ENCODE data around the gene ZNF74.
"Not testable (repeated sequence)": the region's sequence is repeated elsewhere in the genome, so short reads cannot be mapped to it uniquely, and the experiment has no call there.

The ZNF74 gene

DNA sequence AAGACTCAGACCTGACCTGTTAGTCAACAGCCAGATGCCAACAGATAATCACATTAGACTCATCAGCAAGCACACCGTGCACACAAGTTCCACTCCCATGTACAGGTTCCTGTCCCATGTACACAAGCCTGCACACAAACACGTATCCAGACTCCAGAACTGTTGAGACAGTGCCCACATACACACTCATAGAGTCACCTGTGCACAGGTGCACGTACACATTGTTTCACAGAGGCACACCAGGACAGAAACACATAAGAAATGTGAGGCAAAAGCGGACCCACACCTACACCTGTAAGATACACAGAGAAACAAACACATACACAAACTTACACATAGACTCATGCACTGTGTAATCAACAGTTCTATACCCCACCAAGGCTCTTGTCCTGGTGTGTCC is 2.7 kb upstream of the ZNF74 start (continued):
- TF ChIP-seq, protein P1, sequence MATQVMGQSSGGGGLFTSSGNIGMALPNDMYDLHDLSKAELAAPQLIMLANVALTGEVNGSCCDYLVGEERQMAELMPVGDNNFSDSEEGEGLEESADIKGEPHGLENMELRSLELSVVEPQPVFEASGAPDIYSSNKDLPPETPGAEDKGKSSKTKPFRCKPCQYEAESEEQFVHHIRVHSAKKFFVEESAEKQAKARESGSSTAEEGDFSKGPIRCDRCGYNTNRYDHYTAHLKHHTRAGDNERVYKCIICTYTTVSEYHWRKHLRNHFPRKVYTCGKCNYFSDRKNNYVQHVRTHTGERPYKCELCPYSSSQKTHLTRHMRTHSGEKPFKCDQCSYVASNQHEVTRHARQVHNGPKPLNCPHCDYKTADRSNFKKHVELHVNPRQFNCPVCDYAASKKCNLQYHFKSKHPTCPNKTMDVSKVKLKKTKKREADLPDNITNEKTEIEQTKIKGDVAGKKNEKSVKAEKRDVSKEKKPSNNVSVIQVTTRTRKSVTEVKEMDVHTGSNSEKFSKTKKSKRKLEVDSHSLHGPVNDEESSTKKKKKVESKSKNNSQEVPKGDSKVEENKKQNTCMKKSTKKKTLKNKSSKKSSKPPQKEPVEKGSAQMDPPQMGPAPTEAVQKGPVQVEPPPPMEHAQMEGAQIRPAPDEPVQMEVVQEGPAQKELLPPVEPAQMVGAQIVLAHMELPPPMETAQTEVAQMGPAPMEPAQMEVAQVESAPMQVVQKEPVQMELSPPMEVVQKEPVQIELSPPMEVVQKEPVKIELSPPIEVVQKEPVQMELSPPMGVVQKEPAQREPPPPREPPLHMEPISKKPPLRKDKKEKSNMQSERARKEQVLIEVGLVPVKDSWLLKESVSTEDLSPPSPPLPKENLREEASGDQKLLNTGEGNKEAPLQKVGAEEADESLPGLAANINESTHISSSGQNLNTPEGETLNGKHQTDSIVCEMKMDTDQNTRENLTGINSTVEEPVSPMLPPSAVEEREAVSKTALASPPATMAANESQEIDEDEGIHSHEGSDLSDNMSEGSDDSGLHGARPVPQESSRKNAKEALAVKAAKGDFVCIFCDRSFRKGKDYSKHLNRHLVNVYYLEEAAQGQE (tag by site-specific recombination; IDR thresholded peaks at IDR 0.05), result no peak
- TF ChIP-seq WT1 (tag by site-specific recombination; IDR thresholded peaks at IDR 0.05), result no peak
- no peak for TF ChIP-seq ZNF416 (tag by site-specific recombination; IDR thresholded peaks at IDR 0.05)
- no peak for TF ChIP-seq ZNF175 (tag by site-specific recombination; IDR thresholded peaks at IDR 0.05)
- TF ChIP-seq HOXA7 (CRISPR knock-in tag; IDR thresholded peaks at IDR 0.05; ENCODE audit: borderline replicate concordance), result no peak
- TF ChIP-seq ZNF184 (tag by site-specific recombination; IDR thresholded peaks at IDR 0.05), result no peak
- no peak for TF ChIP-seq ZNF202 (tag by site-specific recombination; IDR thresholded peaks at IDR 0.05; ENCODE audit: borderline replicate concordance)
- no peak for TF ChIP-seq ZNF548 (tag by site-specific recombination; IDR thresholded peaks at IDR 0.05)

DNA sequence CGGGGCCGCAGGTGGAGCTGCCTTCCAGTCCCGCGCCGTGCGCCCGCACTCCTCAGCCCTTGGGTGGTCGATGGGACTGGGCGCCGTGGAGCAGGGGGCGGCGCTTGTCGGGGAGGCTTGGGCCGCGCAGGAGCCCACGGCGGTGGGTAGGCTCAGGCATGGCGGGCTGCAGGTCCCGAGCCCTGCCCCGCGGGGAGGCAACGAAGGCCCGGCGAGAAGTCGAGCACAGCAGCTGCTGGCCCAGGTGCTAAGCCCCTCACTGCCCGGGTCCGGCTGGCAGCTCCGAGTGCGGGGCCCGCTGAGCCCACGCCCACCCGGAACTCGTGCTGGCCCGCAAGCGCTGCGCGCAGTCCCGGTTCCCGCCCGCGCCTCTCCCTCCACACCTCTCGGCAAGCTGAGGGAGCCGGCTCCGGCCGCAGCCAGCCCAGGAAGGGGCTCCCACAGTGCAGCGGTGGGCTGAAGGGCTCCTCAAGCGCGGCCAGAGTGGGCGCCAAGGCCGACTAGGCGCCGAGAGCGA is 1.5 kb upstream of the ZNF74 start:
- H3K9me3 ChIP-seq (ENCODE audit: control insufficient read depth, insufficient read depth, low read depth, low read length); H3K4me1 ChIP-seq (ENCODE audit: control insufficient read depth, insufficient read depth, low read length); H3K36me3 ChIP-seq (ENCODE audit: control insufficient read depth in 2 of 2, insufficient read depth in 1 of 2, low read length in 2 of 2); H3K27ac ChIP-seq (ENCODE audit: extremely low read depth, low read depth, low read length); H3K4me3 ChIP-seq (ENCODE audit: low read depth, low read length): not testable (repeated sequence)
- POLR2A ChIA-PET, result interaction anchor here (1.3 kb wide), 2 partner anchors 62 to 73 kb away, joined by 3 to 4 read pairs; partner anchors contain the start of gene DGCR6L
- CTCF ChIA-PET, result interaction anchor here (0.6 kb wide), 1 partner anchor 610 kb away, joined by 5 read pairs; no protein-coding TSS in a partner anchor

DNA sequence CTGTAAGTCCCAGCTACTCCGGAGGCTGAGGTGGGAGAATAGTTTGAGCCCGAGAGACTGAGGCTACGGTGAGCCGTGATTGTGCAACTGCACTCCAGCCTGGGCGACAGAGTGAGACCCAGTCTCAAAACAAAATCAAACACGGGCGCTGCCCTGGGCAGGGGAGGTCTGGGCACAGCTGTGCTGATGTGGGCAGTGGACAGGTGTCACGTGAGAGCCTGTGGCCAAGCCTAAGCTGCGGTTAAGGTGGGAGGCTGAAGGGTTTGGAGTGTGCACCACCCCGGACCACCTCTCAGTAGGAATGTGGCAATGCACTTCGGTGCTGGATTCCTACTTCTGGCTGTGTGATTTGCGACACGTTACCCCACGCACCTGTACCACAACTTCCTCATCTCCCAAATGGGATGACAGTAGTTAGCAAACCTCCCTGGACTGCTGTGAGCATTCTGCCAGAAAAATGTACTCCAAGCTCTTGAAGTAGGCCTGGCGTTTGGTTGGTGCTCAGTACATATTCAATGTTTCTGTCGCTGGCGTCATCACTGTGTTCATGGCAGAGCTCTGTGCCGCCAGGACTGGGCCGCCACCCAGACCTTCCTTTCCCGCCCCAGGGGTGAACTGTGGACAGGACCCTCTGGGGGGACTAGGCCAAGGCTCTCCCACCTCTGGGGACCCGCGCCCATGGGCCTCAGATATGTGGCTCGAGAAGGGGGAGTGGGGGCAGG is 807 bp upstream of the ZNF74 start:
- Histone ChIP-seq H3K9me3 (ENCODE audit: control insufficient read depth, insufficient read depth, low read depth, low read length) (no peaks in the 10 kb centered on the region), H3K27ac (ENCODE audit: extremely low read depth, low read depth, low read length) (peak overlapping the region; percentile 53; the same call in 1 of the 2 replicates), H3K4me1 (ENCODE audit: control insufficient read depth, insufficient read depth, low read length) (0 out of 2 replicates have a peak, but pooled peaks cover 2% of the 10 kb centered on the region), H3K4me3 (ENCODE audit: low read depth, low read length) (peak overlapping the region; percentile 72), H3K36me3 (ENCODE audit: control insufficient read depth in 2 of 2, insufficient read depth in 1 of 2, low read length in 2 of 2) (peaks cover 0 to 8% of the 10 kb centered on the region in 2 experiments; a peak in 1 of 3 replicates)
- POLR2A ChIA-PET, result interaction anchor here (0.9 to 2.2 kb wide), 9 partner anchors 9 to 74 kb away, joined by 3 to 13 read pairs (median 3); partner anchors contain the start of gene DGCR6L
- TF ChIP-seq ZNF549 (tag by site-specific recombination; IDR thresholded peaks at IDR 0.05), result no peak
- TF ChIP-seq ZNF404 (tag by site-specific recombination; IDR thresholded peaks at IDR 0.05), result no peak
- TF ChIP-seq, protein P2, sequence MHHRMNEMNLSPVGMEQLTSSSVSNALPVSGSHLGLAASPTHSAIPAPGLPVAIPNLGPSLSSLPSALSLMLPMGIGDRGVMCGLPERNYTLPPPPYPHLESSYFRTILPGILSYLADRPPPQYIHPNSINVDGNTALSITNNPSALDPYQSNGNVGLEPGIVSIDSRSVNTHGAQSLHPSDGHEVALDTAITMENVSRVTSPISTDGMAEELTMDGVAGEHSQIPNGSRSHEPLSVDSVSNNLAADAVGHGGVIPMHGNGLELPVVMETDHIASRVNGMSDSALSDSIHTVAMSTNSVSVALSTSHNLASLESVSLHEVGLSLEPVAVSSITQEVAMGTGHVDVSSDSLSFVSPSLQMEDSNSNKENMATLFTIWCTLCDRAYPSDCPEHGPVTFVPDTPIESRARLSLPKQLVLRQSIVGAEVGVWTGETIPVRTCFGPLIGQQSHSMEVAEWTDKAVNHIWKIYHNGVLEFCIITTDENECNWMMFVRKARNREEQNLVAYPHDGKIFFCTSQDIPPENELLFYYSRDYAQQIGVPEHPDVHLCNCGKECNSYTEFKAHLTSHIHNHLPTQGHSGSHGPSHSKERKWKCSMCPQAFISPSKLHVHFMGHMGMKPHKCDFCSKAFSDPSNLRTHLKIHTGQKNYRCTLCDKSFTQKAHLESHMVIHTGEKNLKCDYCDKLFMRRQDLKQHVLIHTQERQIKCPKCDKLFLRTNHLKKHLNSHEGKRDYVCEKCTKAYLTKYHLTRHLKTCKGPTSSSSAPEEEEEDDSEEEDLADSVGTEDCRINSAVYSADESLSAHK (tag by site-specific recombination; IDR thresholded peaks at IDR 0.05), result no peak
- 0 out of 2 replicates have a peak, but pooled peaks have one; percentile 9 for TF ChIP-seq ZNF121 (tag by site-specific recombination; IDR thresholded peaks at IDR 0.05)
- CTCF ChIA-PET, result interaction anchor here (0.6 to 1.2 kb wide), 4 partner anchors 25 to 180 kb away, joined by 3 to 5 read pairs (median 3); no protein-coding TSS in a partner anchor

Measured in HEK293 (cell line).